PC-9 (cell line): Measurements from ENCODE around the gene CAPN1.
"Not testable (repeated sequence)": the region's sequence is repeated elsewhere in the genome, so short reads cannot be mapped to it uniquely, and the experiment has no call there.

ENCODE experiments used
- EZH2 ChIP-seq: fragments of 200-600 bp; sonication (generic); IDR thresholded peaks from 2 replicates; pipeline ENCODE4 v1.8.0; 2017; ENCODE audit warnings: antibody characterized with exemption, low read depth
- TF ChIP-seq, protein P1 (sequence below): fragments of 200-600 bp; sonication (generic); conservative IDR thresholded peaks from 2 replicates; pipeline ENCODE4 v1.6.1; 2017; ENCODE audit warnings: mixed run types, antibody characterized with exemption, mild to moderate bottlenecking, moderate library complexity

GRCh38 chr11:65150131-65150508, 31.6 kb upstream of the CAPN1 start:
- TF ChIP-seq, protein P1, sequence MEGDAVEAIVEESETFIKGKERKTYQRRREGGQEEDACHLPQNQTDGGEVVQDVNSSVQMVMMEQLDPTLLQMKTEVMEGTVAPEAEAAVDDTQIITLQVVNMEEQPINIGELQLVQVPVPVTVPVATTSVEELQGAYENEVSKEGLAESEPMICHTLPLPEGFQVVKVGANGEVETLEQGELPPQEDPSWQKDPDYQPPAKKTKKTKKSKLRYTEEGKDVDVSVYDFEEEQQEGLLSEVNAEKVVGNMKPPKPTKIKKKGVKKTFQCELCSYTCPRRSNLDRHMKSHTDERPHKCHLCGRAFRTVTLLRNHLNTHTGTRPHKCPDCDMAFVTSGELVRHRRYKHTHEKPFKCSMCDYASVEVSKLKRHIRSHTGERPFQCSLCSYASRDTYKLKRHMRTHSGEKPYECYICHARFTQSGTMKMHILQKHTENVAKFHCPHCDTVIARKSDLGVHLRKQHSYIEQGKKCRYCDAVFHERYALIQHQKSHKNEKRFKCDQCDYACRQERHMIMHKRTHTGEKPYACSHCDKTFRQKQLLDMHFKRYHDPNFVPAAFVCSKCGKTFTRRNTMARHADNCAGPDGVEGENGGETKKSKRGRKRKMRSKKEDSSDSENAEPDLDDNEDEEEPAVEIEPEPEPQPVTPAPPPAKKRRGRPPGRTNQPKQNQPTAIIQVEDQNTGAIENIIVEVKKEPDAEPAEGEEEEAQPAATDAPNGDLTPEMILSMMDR: not testable (repeated sequence)
- not testable (repeated sequence) for TF ChIP-seq EZH2
